Epithelial cell of proximal tubule (primary cell): ENCODE data around the gene FER. TPM values are rescaled to one million over a fixed set of nuclear protein-coding genes. Genes with fewer than 3 reads are reported as not detected.
"Not testable (repeated sequence)": the region's sequence is repeated elsewhere in the genome, so short reads cannot be mapped to it uniquely, and the experiment has no call there.

Experiments used
- DNase-seq: peaks from one replicate; pipeline ENCODE4 v3.0.0-alpha.2; 2011; ENCODE audit warnings: low read depth
- H3K4me3 ChIP-seq: 2 replicates; pipeline ENCODE4 v1.5.1; 2011; ENCODE audit warnings: low read depth, mild to moderate bottlenecking, low read length
- CTCF ChIP-seq: conservative IDR thresholded peaks from 2 replicates; pipeline ENCODE4 v1.5.1; 2012; ENCODE audit warnings: low read depth, mild to moderate bottlenecking, low read length
- total RNA-seq: library from RNA; depleted of rRNA; stranded (reverse); fragments of >200 nt; gene quantifications from 2 replicates; pipeline ENCODE4 v1.2.3, GENCODE V29; 2015

FER gene
- total RNA-seq, 1 donor from 2014 or later, result 10.1 TPM

DNA sequence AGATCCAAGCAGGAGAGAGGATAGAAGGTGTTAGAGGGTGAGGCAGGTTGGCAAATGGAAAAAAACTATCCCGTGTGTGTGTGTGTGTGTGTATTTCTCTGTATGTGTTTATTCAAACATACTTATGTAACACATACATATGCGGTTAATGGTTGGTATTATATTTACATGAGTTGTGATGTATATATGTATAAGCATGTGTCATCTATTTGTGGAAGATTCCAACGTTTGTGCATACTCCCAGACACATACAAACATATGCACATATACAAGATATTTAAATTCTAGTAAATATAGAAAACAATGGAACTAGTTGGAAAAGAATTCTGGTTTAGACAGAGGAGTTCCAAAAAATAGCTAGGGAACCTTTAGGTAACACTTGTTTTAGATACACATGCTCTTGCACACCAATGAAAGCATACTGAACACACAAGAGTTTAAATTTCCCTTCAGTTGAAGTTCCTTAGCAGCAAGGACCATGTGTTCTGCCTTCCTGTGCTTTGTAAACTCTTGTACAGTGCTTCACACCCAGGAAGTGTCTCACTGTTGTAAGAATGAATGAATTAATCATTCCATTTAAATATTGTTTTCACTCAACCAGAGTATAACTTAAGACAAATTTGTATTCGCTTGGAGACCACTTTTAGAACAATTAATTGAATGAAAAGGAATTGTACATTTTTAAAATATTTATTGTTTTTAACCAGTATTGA is 257.8 kb downstream of the FER start:
- H3K4me3 ChIP-seq, result no peak overlapping the region
- DNase-seq, result no peak
- TF ChIP-seq CTCF, result no peak

GRCh38 chr5:109006129-109006528 is 258.4 kb downstream of the FER start:
- H3K4me3 ChIP-seq, result no peak overlapping the region
- no peak for TF ChIP-seq CTCF
- no peak for DNase-seq

GRCh38 chr5:109016300-109016699 is 268.6 kb downstream of the FER start:
- no peak overlapping the region for H3K4me3 ChIP-seq
- TF ChIP-seq CTCF, result no peak
- no peak for DNase-seq

DNA sequence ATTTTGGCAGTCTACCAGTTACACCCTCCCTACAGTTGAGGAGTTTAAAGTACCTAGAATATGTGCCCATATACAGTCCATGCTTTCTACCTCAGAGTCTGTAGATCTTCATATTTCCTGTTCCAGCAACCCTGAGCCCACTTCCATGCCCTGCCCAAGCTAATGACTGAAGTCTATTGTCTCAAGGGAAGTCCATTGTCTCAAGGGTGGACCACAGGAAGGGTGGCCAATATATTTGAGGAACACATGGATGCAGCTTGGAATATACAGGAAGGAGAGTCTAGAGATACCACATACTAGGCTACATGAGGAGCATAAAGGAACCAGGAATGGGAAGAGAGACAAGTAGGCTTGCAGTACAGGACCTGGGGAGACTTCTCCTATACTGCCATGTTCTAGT is 274.4 kb downstream of the FER start:
- TF ChIP-seq CTCF, result no peak
- DNase-seq, result no peak
- H3K4me3 ChIP-seq, result no peak overlapping the region

DNA sequence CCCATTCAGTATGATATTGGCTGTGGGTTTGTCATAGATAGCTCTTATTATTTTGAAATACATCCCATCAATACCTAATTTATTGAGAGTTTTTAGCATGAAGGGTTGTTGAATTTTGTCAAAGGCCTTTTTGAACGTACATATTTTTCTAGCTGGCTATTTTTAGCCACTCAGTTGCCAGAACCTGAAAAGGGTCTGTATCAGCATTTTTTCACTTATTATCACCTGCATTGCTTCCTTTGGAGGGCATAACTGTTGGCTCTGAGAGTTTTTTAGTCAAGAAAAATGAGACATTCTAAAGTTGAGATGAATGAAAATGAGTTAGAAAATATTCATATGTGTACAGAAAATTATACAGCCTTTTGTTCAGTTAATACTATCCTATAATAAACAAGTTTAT is 278.0 kb downstream of the FER start:
- not testable (repeated sequence) for H3K4me3 ChIP-seq, DNase-seq

GRCh38 chr5:109027983-109028607 is 280.4 kb downstream of the FER start:
- no peak for DNase-seq
- TF ChIP-seq CTCF, result no peak

DNA sequence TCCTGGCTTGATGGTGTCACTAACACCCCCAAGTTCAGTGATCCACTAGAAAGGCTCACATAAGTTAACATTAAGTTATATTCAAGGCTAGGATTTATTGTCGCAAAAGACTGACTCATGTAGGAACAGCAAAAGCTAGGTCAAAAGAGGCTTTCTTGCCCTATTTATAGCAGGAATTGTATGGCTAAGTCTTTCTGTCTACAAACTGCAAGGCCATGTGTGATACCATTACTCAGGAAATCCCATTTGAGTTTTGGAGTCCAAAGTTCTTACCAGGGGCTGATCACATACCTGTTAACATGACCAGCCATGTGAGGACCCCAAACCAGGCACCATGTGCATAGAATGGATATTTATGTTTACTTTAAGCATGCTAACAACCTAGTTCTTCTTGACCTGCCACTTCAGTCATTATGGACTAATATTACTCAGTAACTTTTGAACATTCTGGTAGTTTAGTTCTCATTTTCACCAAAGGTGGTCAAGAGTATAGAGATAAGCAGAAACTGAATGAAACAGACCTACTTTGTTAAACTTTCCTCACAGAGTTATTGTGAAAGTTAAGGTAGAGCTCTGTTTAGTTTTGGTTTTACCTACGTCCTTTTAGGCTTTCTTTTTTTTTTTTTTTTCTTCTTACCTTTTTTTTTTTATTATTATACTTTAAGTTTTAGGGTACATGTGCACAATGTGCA is 281.1 kb downstream of the FER start:
- TF ChIP-seq CTCF, result no peak
- DNase-seq, result no peak

More at GRCh38 chr5:109027983-109028607, 280.4 kb downstream of the FER start:
- no peak overlapping the region for H3K4me3 ChIP-seq

More for the DNA sequence above, 281.1 kb downstream of the FER start:
- no peak overlapping the region for H3K4me3 ChIP-seq
